Activated naive CD8-positive, alpha-beta T cell (primary cell): ENCODE measurements around the gene ATP1A1.
A peak's percentile ranks its signal among the peaks of the same experiment; 100 is the strongest.

Experiments used
- H3K27ac Mint-ChIP-seq: one replicate; pipeline ENCODE4 v1.8.0; 2021; ENCODE audit warnings: mixed read lengths
- H3K27me3 Mint-ChIP-seq: one replicate; pipeline ENCODE4 v1.8.0; 2021; ENCODE audit warnings: mixed read lengths
- H3K36me3 Mint-ChIP-seq: one replicate; pipeline ENCODE4 v1.8.0; 2021; ENCODE audit warnings: mixed read lengths
- H3K4me1 Mint-ChIP-seq: one replicate; pipeline ENCODE4 v1.8.0; 2021; ENCODE audit warnings: low read depth, mixed read lengths
- H3K4me3 Mint-ChIP-seq: one replicate; pipeline ENCODE4 v1.8.0; 2021; ENCODE audit warnings: mild to moderate bottlenecking, mixed read lengths
- H3K9me3 Mint-ChIP-seq: one replicate; pipeline ENCODE4 v1.8.0; 2021; ENCODE audit warnings: low read depth, mixed read lengths

ATP1A1 gene

DNA sequence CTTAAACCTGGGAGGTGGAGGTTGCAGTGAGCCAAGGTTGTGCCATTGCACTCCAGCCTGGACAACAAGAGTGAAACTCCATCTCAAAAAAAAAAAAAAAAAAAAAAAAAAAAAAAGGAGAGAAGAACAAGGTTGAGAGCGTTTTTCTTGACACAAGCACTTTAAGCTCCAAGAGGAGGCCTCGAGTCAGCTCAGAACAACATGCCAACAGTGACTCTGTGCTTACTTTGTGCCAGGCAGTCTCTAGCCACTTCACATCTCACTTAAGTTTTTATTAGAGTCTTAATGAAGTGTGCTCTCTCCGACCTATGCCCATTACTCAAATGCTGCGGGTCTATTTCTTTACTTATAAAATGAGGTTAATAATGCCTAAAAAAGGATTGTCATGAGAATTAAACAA is 13.0 kb downstream of the ATP1A1 start:
- Mint-ChIP-seq H3K4me3 (no peak overlapping the region), H3K27ac (peak overlapping the region; percentile 34)

DNA sequence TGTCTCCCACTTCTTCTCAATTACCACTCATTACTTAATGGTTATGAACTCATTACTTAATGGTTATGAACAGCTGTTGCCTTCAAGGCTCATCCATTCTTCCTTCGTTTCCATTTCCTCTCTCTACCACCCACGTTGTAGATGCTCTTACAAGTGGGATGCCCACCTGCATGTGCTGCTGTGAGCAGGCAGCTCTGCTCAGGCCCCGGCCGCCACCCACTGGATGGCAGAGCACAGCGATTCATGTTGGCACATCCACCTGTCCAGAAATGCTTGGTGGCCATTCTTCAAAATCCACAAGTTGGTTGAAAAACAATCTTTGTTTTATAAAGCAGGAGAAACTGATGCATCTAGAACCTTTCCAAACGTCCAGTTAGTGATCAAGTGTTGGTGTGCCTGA is 14.5 kb downstream of the ATP1A1 start:
- Mint-ChIP-seq H3K4me3 (no peak overlapping the region), H3K27ac (peak overlapping the region; percentile 65), H3K4me1 (peaks cover 82% of the 10 kb centered on the region), H3K9me3 (no peaks in the 10 kb centered on the region), H3K36me3 (peaks cover 17% of the 10 kb centered on the region), H3K27me3 (no peaks in the 10 kb centered on the region)

More for the DNA sequence above, 13.0 kb downstream of the ATP1A1 start:
- Mint-ChIP-seq H3K36me3 (peaks cover 15% of the 10 kb centered on the region), H3K9me3 (no peaks in the 10 kb centered on the region), H3K4me1 (peaks cover 82% of the 10 kb centered on the region), H3K27me3 (no peaks in the 10 kb centered on the region)

DNA sequence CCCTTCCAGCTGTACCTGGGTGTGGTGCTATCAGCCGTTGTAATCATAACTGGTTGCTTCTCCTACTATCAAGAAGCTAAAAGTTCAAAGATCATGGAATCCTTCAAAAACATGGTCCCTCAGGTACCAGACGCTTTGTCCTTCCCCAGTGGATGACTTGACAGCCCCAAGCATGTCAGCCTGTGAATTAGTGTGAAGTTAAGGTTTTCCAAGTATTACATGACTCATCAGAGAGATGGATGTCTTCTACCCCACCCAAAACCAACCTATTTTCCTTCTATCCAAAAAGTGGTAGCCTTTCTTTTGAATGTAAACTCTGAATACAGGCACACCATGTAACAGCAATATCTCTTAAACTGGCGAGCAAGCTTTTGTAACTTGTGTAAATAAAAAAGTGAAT is 15.1 kb downstream of the ATP1A1 start:
- H3K4me3 Mint-ChIP-seq: no peak overlapping the region
- H3K9me3 Mint-ChIP-seq: no peaks in the 10 kb centered on the region
- H3K27me3 Mint-ChIP-seq: no peaks in the 10 kb centered on the region
- H3K27ac Mint-ChIP-seq: peak overlapping the region; percentile 37
- peaks cover 79% of the 10 kb centered on the region for H3K4me1 Mint-ChIP-seq
- peaks cover 20% of the 10 kb centered on the region for H3K36me3 Mint-ChIP-seq

DNA sequence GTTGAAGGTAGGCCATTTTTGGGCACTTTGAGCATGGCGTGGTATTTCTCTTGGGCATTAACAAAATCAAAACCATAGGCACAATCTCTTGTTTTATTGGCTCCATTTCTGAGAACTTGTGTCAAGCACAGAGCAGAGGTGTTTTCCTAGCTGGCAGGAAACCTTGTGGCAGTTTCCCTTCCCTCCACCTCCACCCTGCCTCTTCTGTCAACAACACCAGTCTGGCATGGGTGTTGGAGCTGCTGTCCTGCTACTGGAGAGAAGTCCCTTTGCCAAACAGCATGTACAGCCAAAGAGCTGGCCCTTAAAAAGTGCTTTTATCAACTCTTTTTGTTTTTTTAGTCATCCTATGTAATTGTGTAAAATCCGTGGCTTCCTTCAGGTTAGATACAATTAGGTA is 16.0 kb downstream of the ATP1A1 start:
- H3K4me1 Mint-ChIP-seq: peaks cover 70% of the 10 kb centered on the region
- H3K27me3 Mint-ChIP-seq: no peaks in the 10 kb centered on the region
- H3K36me3 Mint-ChIP-seq: peaks cover 20% of the 10 kb centered on the region
- H3K4me3 Mint-ChIP-seq: no peak overlapping the region
- H3K9me3 Mint-ChIP-seq: no peaks in the 10 kb centered on the region
- H3K27ac Mint-ChIP-seq: peak overlapping the region; percentile 76

DNA sequence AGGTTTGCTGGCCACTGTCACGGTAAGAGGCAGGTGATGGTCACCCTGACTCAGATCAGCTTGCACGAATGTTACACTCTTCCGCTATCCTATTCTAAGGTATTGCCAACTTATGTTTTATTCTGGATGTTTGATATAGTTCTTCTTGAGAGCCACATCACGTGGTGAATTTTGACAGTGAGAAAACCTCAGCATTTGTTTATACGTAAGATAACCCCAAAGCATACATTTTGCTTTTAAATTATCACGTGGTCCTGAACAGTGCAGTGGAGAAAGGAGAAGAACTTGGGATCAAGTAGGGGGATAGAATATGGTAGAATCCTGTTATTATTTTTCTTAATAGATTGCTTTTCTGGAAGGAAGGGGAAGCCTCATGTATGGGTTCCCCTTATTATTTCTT is 16.6 kb downstream of the ATP1A1 start:
- peak overlapping the region; percentile 45 for H3K4me3 Mint-ChIP-seq
- H3K4me1 Mint-ChIP-seq: peaks cover 65% of the 10 kb centered on the region
- H3K27me3 Mint-ChIP-seq: no peaks in the 10 kb centered on the region
- peak overlapping the region; percentile 76 for H3K27ac Mint-ChIP-seq
- peaks cover 19% of the 10 kb centered on the region for H3K36me3 Mint-ChIP-seq
- no peaks in the 10 kb centered on the region for H3K9me3 Mint-ChIP-seq

DNA sequence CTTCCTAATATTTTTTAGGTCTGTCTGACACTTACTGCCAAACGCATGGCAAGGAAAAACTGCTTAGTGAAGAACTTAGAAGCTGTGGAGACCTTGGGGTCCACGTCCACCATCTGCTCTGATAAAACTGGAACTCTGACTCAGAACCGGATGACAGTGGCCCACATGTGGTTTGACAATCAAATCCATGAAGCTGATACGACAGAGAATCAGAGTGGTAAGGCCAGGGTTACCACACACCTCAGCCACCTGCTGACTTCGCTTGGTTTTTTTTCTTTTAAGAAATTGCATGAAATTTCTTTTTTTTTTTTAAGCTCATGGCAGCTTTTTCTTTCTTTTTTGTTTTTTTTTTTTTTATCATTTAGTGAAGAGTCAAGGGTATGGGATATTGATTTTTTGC is 17.2 kb downstream of the ATP1A1 start:
- Mint-ChIP-seq H3K4me3 (no peak overlapping the region), H3K27me3 (no peaks in the 10 kb centered on the region), H3K27ac (peak overlapping the region; percentile 59), H3K9me3 (no peaks in the 10 kb centered on the region), H3K36me3 (peaks cover 15% of the 10 kb centered on the region), H3K4me1 (peaks cover 60% of the 10 kb centered on the region)

DNA sequence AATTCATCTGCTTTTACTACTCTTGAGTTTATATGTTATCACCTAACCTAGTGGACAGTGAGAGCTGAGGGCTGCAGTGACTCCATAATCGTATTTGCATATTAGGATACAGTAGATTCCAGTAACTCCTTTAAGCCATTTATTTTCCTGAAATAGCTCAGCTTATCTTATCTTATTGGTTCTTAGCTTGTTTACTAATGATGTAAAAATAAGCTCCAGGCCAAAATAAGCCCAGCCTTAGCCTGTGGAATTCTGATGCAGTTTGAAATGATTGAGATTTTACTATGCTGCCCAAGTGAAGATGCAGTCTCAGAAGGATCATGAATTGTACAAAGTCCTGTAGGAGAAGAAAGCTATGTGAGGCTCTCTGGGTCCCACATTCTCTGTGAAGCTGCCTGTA is 18.1 kb downstream of the ATP1A1 start:
- Mint-ChIP-seq H3K4me3 (no peak overlapping the region), H3K4me1 (peaks cover 56% of the 10 kb centered on the region)

DNA sequence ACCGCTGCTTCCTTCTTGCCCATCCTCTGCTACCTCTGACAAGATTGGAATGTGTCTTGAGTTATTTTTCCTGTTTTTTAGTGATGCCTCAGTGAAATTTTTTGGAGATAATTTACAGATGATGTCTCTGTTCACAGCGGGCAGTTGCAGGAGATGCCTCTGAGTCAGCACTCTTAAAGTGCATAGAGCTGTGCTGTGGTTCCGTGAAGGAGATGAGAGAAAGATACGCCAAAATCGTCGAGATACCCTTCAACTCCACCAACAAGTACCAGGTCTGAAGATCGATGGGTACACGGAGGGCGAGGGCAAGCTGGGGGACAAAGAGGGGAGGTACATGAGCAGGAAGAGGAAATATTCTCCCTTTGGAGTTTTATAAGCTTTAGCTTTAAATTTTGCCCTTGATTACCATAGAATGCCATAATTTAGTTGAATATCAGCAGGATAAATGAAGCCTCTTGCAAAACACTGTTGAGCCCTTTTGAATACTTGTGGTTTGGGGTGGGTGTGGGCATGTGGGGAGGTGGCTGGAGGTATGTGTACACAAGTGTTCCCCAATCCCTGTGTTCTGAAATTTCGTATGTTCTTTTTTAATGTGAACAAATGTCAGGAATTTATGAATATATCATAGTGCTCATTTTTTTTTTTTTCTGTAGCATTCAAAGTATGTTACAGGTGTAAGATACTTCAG is 19.8 kb downstream of the ATP1A1 start:
- peaks cover 43% of the 10 kb centered on the region for H3K4me1 Mint-ChIP-seq
- peaks cover 17% of the 10 kb centered on the region for H3K36me3 Mint-ChIP-seq
- H3K9me3 Mint-ChIP-seq: no peaks in the 10 kb centered on the region
- H3K4me3 Mint-ChIP-seq: no peak overlapping the region
- no peaks in the 10 kb centered on the region for H3K27me3 Mint-ChIP-seq
- peak overlapping the region; percentile 78 for H3K27ac Mint-ChIP-seq

More for the DNA sequence above, 18.1 kb downstream of the ATP1A1 start:
- H3K36me3 Mint-ChIP-seq: peaks cover 15% of the 10 kb centered on the region
- no peaks in the 10 kb centered on the region for H3K27me3 Mint-ChIP-seq
- H3K9me3 Mint-ChIP-seq: no peaks in the 10 kb centered on the region
- H3K27ac Mint-ChIP-seq: peak overlapping the region; percentile 59

DNA sequence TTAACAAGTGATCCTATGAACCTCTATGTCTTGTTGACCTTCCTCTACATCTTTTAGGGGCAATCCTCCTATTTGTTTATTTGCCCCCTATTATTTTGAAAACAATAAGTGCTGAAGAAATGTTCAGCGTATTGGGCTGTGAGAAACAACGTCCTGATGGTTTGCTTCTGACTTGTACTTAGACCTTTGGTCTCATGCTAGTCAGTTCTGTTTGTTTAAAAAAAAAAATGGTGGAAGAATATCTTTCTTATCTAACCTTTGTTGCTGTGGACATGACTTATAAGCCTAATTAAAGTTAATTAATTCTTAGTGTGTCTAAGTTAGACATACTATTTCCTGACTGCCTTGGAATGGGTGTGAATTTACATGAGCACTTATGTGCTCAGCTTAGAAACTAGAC is 20.7 kb downstream of the ATP1A1 start:
- Mint-ChIP-seq H3K9me3 (no peaks in the 10 kb centered on the region), H3K4me3 (no peak overlapping the region), H3K36me3 (peaks cover 20% of the 10 kb centered on the region), H3K27ac (no peak overlapping the region), H3K4me1 (peaks cover 37% of the 10 kb centered on the region), H3K27me3 (no peaks in the 10 kb centered on the region)

DNA sequence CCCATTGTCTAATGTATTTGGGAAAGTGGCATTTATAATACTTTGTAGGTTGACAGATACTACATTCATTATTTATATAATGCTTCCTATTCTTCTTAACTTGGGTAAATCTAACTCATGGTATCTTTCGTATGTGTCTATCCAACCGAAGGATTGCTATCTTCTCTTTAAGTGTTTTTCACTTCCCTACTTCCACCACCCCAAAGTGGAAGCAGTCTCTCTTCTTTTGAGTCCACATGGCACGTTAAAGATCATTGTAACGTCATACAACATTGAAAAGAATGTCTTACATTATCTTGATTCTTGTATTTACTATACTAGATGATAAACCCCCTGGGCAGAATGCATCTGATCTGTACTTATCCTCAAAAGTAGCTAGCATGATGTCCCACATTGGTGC is 21.2 kb downstream of the ATP1A1 start:
- Mint-ChIP-seq H3K27me3 (no peaks in the 10 kb centered on the region), H3K36me3 (peaks cover 20% of the 10 kb centered on the region), H3K4me1 (peaks cover 35% of the 10 kb centered on the region), H3K4me3 (no peak overlapping the region), H3K9me3 (no peaks in the 10 kb centered on the region), H3K27ac (no peak overlapping the region)

DNA sequence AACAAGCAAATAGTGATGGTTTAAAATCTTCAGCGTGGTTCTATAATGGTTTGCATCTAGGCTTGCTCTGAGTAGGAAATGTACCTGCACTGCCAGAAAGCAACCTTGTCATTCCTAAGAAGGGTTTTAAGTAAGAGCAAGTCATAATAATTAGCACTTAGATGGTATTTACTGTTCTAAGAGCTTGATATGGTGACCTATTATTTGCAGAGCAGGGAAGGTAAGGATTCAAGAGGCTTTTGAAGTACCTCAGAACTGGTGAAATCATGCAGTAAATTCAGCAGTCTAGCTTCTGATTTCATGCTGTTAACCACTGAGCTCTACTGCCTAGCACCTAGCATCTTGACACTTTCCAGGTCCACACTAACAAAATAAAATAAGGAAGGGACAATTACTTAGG is 23.7 kb downstream of the ATP1A1 start:
- Mint-ChIP-seq H3K27me3 (no peaks in the 10 kb centered on the region), H3K27ac (peak overlapping the region; percentile 18), H3K36me3 (peaks cover 21% of the 10 kb centered on the region), H3K4me1 (peaks cover 29% of the 10 kb centered on the region), H3K9me3 (no peaks in the 10 kb centered on the region), H3K4me3 (no peak overlapping the region)

DNA sequence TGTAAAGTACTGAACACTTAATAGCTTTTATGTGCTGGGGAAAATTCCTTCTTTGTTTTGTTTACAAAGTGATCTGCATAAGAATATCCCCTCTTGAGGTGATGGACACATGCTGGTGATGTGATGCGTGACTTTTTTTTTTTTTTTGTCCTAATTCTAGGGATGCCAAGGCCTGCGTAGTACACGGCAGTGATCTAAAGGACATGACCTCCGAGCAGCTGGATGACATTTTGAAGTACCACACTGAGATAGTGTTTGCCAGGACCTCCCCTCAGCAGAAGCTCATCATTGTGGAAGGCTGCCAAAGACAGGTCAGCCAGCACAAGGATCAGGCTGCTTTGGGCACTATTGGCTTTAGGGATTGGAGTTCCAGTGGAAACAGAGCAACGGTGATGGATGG is 24.7 kb downstream of the ATP1A1 start:
- Mint-ChIP-seq H3K9me3 (no peaks in the 10 kb centered on the region), H3K4me1 (peaks cover 31% of the 10 kb centered on the region), H3K27ac (no peak overlapping the region), H3K4me3 (no peak overlapping the region), H3K27me3 (no peaks in the 10 kb centered on the region), H3K36me3 (peaks cover 19% of the 10 kb centered on the region)

DNA sequence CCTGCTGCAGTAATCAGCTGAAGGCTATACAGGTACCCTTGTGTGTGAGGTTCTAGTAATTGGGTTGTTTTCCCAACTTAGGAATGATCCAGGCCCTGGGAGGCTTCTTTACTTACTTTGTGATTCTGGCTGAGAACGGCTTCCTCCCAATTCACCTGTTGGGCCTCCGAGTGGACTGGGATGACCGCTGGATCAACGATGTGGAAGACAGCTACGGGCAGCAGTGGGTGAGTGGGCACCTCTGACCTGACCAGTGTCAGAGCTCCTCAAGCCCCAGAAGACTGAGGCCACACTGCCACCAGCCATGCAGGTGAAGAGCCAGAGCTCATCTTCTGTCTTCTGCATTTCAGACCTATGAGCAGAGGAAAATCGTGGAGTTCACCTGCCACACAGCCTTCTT is 27.7 kb downstream of the ATP1A1 start:
- Mint-ChIP-seq H3K27ac (peak overlapping the region; percentile 84), H3K4me1 (peaks cover 30% of the 10 kb centered on the region), H3K27me3 (no peaks in the 10 kb centered on the region), H3K36me3 (peaks cover 18% of the 10 kb centered on the region), H3K4me3 (no peak overlapping the region), H3K9me3 (no peaks in the 10 kb centered on the region)

DNA sequence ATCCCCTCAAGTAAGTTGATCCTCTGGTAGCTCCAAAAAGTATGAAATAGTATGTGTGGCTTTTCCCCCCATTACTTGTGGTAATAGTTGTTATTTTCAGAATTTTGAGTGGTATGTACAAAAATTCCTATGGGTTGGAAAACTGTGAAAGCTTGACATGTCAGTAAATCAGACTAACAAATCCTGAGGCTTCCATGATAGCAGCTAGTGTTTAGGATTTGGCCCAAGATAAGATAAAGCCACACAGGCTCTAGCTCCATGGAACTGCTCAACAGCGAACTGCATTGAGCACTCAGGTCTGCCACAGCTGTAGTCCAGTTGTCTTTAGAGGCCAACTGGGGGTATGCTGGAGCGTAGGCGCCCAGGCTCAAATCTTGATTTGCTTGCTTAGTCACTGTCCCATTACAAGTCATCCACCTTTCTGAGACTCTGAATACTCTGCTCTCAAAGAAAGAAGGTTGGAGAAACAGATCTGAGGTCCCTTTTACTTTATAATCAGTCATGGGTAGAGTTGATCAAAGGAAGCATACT is 28.7 kb downstream of the ATP1A1 start:
- H3K36me3 Mint-ChIP-seq: peaks cover 16% of the 10 kb centered on the region
- H3K27me3 Mint-ChIP-seq: no peaks in the 10 kb centered on the region
- no peak overlapping the region for H3K4me3 Mint-ChIP-seq
- H3K9me3 Mint-ChIP-seq: no peaks in the 10 kb centered on the region
- H3K4me1 Mint-ChIP-seq: peaks cover 30% of the 10 kb centered on the region
- peak overlapping the region; percentile 84 for H3K27ac Mint-ChIP-seq

DNA sequence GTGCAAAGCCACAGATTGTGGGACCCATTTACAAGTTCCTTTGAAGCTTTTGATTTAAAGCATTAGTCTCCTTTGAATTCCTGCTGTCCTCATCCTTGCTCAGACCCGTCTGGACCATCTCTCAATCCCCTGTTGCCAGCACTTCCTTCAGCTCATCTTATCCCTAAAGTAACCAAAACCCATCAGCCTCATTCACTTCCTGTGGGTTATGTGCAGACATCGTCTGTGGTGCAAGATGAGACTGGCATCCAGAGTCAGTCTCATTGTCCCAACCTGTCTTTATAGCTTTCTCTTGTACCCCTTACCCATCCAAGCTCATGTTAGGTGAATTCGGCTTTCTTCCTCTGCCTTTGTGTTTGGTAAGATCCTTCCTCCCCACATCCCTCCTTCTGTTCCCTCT is 29.3 kb downstream of the ATP1A1 start:
- Mint-ChIP-seq H3K36me3 (peaks cover 16% of the 10 kb centered on the region), H3K27me3 (no peaks in the 10 kb centered on the region), H3K4me3 (no peak overlapping the region), H3K27ac (peak overlapping the region; percentile 84), H3K4me1 (peaks cover 30% of the 10 kb centered on the region), H3K9me3 (no peaks in the 10 kb centered on the region)
